Measurements from ENCODE around the gene USP3. TPM values are rescaled to one million over a fixed set of nuclear protein-coding genes. Genes with fewer than 3 reads are reported as not detected.

Gene USP3
- total RNA-seq, 1 experiment from 2014 or later = 39.3 TPM

DNA sequence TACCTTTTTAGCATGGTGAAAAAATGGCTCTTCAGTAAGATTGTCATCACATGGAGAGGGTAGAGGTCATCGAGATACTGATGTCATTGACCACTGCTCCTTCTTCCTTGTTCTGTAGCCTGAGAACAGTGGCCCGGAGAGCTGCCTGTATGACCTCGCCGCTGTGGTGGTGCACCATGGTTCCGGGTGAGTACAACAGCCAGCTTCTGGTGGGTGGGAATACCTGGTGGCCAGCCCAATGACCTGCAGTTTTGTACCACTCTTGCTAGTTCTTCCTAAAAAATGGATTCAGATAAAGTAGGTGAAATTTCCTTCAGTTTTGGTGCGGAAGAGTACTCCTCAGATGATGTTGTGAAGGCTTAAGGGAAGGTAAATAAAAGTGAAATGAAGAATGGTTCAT lies 84.4 kb downstream of the USP3 start:
- no peak for DNase-seq (ENCODE audit: low read depth)

DNA sequence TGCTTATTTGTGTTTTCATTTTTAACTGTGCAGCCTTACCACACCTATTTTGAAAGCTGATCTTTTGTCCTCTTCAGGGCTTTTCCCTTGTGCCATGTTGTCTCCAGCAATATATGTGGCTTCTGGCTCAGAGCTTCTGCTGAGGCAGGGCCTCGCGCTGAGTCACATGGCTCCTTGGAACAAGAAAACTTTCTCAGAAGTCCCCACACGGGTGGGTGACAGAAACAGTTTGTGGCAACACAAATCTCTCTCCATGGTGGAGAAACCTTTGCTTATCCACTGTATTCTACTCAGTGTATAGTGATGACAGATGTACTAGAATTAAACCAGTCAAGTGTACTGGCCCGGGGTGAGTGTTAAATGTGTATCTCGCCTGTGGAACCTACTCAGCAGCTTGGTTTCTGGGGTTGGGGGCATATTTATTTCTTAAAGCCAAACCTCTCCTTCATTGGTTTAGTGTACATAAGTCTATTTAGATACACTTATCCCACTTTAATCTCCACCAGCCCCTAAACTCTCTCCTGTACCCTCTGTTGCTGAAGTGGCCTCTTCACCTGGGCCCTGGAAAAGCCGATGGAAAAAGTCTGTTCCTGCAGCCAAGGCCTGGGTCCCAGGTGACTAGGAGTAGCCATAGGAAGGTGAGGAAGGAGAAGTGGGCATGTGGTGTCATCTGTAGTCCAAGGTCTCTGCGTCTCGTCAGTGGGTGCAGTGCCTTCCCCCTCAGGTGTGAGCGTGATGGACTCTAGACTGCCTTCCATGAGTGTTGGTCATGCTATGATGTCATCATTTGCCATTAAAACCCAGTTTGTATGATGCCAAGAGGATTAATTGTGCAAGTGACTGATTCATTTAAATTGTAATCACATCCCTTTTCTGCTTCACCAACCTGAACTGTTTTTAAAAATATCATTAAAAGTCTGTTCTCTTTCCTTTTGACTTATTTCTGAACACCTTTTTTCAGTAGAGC lies 89.6 kb downstream of the USP3 start:
- DNase-seq (ENCODE audit: low read depth) = no peak

DNA sequence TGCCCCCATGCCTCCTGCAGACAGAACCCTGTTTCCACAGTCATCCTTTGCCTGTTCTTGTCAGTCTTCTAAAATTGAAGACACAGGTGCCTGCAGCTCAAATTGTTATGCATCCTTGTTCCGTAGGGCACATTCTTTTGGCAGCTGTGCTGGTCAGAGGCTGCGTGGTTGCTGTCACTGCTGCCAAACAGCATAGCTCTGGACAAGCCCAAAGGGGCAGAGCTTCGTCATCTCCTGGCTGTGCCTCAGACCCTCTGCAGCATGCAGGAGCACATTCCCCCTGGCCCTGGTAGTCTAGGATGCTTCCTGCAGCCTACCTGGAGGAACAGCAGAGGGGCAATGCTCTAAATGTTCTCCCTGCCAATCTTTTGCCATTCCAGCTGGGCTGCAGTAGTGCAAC lies 90.7 kb downstream of the USP3 start:
- DNase-seq (ENCODE audit: low read depth) = no peak

DNA sequence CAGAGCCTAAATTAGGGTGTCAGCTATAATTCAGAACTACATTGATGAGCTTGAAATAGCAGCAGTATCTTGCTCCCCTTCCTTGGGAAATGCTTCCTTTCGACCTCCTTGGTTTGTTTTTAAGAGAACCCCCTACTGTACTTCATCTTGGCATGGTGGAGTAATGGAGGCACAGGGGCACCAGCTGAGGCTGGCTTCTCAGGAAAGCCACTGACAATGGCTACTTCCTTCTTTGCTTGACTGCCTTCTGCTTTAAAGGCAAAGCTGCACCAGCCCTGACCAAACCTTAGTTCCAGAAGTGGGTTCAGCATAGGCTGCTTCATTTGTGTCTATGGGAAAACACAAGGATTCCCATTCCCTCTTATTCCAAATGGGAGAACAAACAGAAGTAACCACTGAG lies 91.3 kb downstream of the USP3 start:
- no peak for DNase-seq (ENCODE audit: low read depth)

DNA sequence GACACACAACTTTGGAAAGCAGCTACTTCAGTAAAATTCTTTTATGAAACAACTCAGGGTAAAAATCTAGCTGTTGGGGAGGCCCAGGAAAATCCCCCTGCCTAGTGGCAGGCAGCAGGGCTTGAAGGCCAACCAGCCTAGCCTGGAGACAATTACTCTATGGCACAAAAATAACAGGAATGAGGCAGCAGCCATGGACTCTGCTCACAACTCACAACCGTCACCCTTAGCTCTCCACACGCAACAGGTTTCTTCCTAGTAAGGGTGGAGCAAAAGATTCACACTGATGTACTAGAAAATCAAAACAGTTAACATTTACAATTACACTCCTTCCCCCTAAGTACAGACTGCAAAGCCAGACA lies 92.3 kb downstream of the USP3 start:
- DNase-seq (ENCODE audit: low read depth) = no peak

DNA sequence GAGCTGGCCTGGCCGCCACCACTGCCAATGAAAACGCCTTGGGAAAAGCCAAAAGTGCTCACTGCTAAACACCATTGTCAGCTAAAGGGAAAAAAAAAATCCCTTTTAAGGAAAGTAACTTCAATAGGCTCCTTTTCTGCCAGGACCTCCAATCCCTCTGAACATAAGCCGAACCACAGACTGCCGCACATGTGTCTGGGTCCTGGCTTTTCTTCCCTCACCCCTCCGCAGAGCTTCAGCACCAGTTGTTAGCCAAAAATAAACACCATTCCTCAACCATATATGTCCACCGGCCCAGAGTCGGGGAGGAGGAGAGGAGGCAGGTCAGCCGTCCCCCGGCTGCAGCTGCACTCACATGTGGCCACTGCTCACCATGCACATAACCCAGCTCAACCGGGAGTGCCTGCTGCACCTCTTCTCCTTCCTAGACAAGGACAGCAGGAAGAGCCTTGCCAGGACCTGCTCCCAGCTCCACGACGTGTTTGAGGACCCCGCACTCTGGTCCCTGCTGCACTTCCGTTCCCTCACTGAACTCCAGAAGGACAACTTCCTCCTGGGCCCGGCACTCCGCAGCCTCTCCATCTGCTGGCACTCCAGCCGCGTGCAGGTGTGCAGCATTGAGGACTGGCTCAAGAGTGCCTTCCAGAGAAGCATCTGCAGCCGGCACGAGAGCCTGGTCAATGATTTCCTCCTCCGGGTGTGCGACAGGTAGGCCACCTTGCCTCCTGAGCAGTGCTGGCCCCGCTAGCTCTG lies 92.8 kb downstream of the USP3 start, which contains the start of gene FBXL22:
TSS of gene FBXL22 (plus strand) at position 350 of the 753 bp plus-strand sequence. CDS start at position 356, 6 bp downstream.
- no peak for DNase-seq (ENCODE audit: low read depth)

DNA sequence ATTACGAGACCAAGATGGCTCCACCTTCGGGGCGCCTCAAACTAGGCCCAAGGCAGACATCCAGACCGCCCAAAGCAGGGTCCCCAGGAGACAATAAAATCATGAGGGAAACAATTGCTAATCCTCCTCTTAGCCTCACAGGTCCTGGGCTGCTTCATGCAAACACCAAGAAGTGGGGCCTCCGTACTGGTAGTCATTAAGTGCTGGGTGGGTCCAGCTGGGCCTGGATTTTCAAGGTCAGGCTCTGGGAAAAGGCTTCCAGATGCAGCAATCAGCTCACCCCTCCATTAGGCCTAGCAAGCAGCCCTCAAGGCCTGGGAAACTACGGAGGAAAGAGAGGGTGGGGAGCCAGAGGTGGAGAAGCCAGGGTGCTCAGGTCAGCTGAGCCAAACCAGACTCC lies 93.4 kb downstream of the USP3 start:
- DNase-seq (ENCODE audit: low read depth) = no peak

DNA sequence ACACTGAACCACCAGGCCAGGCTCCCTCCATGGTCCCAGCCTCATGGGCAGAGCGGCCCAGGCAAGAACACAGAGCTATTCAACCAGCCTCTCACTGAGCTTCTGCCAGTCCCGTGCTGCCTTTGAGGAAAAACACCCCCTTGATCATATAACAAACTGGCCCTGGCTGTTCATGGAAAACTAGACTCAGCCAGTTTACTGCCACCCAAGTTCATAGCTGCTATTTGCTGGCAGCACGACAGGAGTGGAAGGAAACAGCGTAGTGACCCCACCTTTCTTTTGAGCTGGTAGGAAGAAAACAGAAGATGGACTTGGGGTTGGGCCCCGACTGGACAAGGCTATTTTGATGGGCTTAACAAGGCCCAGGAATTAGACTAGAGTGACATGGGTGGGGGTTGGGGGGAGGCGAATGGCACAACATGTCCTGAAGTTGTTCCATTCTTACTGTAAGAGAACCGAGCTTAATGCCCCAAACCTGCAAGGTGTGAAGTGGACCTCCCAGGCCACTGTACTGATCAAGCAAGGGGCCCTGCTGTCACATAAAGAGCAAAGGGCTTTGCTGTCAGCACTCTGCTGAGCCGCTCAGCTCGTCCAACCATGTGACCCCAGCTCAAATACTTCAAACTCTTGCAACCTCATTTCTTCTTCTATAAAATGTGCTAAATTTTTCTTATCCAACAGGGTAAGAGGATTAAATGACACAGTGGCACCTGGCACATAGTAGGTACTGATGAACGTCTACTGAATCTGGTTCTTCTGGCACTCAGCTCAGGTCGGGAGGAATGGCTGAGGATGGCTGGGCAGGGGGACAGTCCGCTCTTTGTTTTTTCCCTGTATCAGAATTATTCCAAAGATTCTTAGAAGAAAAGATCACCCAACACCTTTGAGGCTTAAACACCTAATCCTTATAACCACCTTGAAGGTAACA lies 94.3 kb downstream of the USP3 start:
- DNase-seq (ENCODE audit: low read depth) = no peak

DNA sequence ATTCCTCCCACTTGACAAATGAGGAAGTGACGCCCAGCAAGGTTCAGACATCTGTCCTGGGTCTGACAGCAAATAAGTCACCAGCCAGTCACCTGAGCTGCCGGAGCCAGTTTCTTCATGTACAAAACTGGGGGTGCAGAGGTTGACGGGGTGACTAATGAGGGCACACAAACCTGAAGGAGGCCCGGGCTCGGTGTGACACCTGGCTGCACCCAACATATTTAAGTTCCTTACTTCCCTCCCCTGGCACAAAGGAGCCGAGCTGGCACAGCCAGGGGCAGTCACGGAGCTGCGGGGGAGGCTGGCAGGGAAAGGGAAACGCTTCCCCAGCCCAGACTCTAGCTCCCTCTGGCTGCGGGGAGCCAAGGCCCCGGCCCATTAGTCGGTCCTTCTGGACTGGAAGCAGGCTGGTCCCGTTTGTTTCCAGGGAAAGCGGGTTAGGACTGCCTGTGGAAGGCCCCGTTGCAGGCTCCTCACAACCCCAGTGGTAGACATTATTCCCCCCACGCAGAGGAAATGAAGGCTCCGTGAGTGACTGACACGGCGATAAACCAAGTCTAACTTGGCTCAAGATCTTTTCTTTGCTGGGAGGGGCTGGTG lies 95.1 kb downstream of the USP3 start:
- peak; percentile 61 for DNase-seq (ENCODE audit: low read depth)

DNA sequence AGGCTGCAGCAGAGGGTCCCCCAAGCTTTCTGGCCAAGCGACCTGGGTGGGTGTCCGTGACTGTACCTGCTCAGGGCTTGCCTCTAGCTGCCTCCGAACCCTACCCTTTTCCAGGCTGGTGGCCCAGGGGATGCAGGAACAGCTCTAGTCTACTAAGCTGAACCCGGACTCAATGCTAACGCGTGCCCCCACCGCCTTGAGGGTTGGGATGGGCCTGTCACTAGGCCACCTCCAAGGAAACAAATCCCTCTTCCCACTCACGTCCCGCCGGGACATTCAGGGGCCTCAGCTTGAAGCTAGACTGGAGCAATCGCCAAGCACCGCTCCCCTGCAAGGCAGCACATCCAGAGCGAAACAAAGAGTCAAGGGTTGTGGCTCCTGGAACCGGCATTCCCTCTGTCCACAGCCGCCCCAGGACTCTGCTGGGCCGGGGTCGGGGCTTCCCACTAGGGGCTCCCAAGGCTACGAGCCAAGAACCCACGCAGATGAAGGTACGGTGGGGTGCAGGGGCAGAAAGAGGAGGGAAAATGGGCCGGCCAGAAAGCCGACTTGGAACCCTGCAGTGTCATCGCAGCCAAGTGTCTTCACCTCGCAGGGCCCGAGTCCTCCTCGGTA lies 95.7 kb downstream of the USP3 start:
- DNase-seq (ENCODE audit: low read depth) = peak; percentile 39

DNA sequence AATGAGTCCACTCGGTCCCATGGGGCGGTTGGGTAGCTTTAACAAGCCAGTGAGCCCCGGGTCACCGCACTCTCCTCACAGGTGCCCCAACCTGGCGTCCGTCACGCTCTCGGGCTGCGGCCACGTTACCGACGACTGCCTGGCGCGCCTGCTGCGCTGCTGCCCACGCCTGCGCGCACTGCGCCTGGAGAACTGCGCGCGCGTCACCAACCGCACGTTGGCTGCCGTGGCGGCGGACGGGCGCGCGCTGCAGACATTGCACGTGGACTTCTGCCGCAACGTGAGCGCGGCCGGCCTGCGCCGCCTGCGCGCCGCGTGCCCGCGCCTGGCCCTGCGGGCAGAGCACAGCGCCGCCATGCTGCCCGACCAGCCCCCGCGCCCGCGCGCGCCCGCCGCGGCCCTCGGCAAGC lies 96.2 kb downstream of the USP3 start:
- peak; percentile 94 for DNase-seq (ENCODE audit: low read depth)

DNA sequence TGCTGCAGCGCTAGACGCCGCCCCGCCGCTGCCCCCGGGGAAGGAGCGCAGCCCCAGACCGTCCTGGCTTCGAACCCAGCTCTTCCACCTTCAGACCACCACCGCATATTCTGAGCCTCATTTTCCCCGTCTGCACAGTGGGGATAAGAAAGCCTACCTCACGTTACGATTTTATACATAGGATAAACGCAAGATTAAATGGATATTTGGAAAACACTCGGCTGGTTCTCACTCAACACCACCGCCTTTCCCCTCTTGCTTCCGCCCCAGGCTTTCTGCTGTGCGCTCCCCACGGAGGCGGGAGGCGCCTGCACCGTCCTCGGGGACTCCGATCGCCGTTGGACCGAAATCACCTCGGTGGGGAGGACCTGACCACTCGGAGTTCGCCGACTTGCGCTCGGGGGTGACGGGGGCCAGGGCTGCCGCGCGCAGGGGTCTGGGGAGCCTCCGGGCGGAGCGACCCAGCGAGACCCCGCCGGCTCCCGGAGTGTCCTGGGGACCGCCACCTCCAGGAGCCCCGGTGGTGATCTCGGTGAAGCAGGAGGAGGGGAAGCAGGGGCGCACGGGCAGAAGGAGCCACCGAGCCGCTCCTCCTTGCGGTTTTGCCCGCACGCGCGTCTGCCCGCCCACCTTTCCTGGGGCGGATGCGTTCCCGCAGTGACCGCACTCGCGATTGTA lies 96.8 kb downstream of the USP3 start:
- peak; percentile 35 for DNase-seq (ENCODE audit: low read depth)

DNA sequence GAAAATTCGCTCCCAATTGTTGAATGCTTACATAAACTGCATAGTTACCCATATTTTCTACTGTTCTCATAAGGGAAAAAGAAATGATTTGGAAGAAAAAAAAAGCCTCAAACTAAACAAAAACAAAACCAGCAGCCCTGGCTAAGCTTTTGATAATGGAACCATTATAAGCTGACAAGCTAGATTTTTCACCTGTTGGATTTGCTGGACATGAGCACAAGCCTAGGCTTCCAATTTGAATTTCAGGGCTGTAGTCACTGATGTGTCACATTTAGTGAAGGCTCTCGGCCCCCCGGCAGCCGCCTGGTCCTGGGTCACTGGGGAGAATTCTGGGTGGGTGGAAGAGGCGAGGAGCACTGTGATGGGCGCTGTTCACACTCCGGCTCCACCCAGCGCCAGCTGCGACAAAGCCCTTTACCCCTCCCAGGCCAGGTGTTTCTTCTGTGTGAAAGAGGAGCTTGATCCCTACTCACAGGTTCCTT lies 97.4 kb downstream of the USP3 start:
- DNase-seq (ENCODE audit: low read depth) = no peak

DNA sequence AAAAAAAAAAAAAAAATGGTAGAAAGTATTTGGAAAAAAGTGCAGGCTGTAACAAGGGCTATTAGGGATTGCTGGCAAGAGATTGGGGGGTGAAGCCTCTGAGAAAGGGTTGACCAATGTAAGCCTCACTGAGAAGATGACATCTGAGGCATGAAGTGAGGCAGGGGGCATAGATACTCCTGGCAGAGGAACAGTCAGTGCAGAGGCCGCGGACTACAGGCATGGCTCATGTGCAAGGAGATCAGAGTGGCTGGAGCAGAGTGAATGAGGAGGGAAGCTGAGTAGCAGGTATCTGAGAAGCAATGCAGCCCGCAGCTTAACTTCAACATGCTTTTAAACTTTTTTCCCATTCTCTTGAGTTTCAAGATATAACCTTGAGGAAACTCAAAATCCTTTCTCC lies 98.2 kb downstream of the USP3 start:
- DNase-seq (ENCODE audit: low read depth) = no peak

DNA sequence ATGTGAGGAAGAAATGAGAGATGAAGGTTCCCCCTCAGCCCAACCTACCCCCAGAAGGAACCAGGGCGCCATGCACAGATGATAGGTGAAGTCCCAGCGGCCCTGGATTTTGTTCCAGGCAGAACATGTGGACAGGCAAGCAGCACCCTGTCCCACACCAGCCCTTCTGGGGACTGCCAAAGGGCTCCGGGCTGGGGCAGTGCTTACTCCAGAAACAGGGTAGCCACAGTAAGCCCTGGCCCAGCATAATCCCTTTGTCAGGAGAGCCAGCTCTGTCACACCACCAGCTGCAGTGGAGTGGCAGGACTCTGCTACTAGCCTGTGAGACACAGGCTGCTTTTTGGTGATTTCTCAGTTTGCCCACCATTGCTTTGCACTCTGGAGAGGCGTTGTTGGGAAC lies 99.1 kb downstream of the USP3 start:
- no peak for DNase-seq (ENCODE audit: low read depth)

DNA sequence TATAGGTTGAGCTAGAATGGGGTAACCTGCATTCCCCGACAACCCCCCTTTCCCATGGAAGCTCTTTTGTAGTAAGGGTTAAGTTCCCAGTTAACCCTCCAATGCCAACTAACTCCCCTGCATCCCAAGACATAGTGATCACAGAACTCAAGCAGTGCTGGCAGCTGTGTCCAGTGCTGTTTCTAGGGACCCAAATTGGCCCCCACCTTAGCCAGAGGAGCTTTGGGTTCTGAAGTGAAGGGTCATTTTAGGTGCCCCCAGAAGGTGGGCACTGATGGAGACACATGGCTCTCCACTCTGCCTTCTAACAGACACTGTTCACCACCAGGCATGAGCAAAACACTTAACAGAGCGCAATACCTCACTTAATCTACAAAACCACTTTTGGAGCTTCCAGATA lies 99.9 kb downstream of the USP3 start:
- no peak for DNase-seq (ENCODE audit: low read depth)

DNA sequence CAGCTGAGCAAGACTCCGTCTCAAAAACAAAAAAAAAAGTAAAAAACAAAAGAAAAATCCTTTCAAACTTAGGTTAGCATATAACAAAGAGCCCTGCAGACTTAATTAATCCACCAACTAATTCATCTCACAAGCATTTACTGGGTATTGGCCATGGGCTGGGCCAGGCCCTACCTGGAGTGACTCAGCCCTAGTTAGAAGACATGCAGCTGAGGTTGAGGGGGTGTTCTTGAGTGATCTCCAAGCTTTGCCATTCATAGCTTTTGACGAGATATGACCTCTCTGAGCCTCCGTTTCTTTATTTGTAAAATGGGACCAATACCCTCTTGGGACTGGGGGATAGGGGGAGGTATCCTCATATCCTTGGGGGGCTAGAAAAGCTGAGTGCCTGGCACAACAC lies 100.6 kb downstream of the USP3 start:
- no peak for DNase-seq (ENCODE audit: low read depth)

DNA sequence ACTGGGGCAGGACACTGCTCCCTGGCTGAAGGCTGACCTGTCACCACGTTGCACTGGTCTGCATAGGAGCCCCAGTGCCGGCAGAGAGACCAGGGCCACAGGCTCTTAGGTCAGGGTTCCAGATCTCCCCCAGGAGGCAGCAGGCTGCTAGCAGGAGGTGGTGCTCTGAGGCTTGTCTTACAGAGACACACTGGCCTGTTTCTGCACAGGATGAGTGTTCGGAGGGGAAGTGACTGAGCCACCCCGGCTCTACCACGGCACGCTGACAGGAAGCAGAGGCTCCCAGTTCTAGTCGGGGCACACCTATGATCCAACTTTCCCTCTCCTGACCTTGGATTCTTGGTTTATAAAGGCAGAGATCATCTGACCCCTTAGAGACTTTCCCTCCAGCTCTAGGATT lies 101.4 kb downstream of the USP3 start:
- no peak for DNase-seq (ENCODE audit: low read depth)

DNA sequence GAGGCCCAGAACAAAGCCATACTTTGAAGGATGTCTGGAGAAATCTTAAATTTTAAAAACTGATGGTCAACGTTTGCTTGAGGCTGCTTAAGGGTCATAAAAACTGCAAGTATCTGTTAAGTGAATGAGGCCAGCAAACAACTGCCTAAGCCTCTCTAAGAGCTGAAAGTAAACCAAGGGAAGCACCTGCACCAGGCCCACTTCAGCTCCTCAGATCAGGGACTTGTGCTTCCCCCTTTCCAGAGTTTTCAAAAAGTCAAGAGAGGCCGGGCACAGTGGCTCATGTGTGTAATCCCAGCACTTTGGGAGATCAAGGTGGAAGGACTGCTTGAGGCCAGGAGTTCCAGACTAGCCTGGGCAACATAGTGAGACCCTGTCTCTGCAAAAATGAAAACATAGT lies 101.9 kb downstream of the USP3 start:
- DNase-seq (ENCODE audit: low read depth) = no peak

DNA sequence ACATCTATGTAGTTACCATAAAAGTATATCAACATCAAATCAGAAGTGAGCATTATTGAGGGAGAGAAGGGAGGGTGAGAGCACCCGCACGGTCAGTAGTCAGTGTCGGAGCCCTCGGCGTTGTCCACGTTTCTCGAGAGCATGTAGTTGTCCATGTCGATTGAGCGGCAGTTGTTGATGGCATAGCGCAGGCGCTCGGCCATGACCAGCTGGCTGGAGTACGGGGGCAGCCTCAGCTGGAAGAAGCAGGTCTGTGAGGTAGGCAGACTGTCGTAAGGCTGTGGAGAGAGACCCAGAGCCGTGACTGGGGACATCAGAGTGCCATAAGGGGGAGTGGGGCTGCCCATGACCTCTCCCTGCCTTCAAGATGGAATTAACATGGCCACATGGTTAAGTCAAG lies 104.6 kb downstream of the USP3 start:
- DNase-seq (ENCODE audit: low read depth) = no peak

All from RPMI7951 (cell line).